ENCODE measurements around the gene KCNK2.

The KCNK2 gene

GRCh38 chr1:215140135-215140534 is 57.6 kb downstream of the KCNK2 start:
- Histone ChIP-seq H2BK12ac (ENCODE audit: low read length) (no peak overlapping the region), H2AFZ (ENCODE audit: insufficient read depth, low read length, poor library complexity) (no peak overlapping the region), H3K4me1 (ENCODE audit: control insufficient read depth in 1 of 2, insufficient read depth in 2 of 2, low read length in 2 of 2) (no peaks in the 10 kb centered on the region), H2AK5ac (ENCODE audit: low read length) (no peak overlapping the region), H3K14ac (ENCODE audit: low read length) (no peak overlapping the region), H3K27me3 (ENCODE audit: insufficient read depth, low read length) (no peaks in the 10 kb centered on the region), H4K8ac (ENCODE audit: low read depth, low read length) (no peak overlapping the region), H3K27ac (ENCODE audit: low read depth, low read length) (no peak overlapping the region), H3K9ac (ENCODE audit: low read length) (no peak overlapping the region), H3K18ac (ENCODE audit: low read length) (no peak overlapping the region), H3K4me2 (ENCODE audit: low read length) (no peak overlapping the region), H3K9me3 (ENCODE audit: insufficient read depth, low read depth, low read length) (no peaks in the 10 kb centered on the region), H4K91ac (ENCODE audit: low read depth, low read length) (no peak overlapping the region), H4K12ac (ENCODE audit: low read depth, low read length) (no peak overlapping the region), H3K79me1 (ENCODE audit: low read length) (no peaks in the 10 kb centered on the region), H3K4me3 (ENCODE audit: low read depth, low read length) (no peak overlapping the region), H2BK5ac (ENCODE audit: low read depth, low read length, poor library complexity) (no peak overlapping the region), H3K36me3 (ENCODE audit: control insufficient read depth in 1 of 2, insufficient read depth in 2 of 2, low read length in 2 of 2) (no peaks in the 10 kb centered on the region), H2BK120ac (ENCODE audit: insufficient read depth, low read length, poor library complexity) (no peak overlapping the region), H3K4ac (ENCODE audit: low read depth, low read length) (no peak overlapping the region), H3K23ac (ENCODE audit: low read length) (peak overlapping the region; percentile 13), H3K79me2 (ENCODE audit: control insufficient read depth, insufficient read depth, low read length, poor library complexity) (no peaks in the 10 kb centered on the region)
- whole genome bisulfite sequencing (ENCODE audit: extremely low coverage, insufficient coverage, insufficient read length): no CpG with 5 or more reads among the region's 1 CpG
- DNase-seq: no peak

GRCh38 chr1:215141460-215141859 is 58.9 kb downstream of the KCNK2 start:
- DNase-seq: no peak
- Histone ChIP-seq H2BK120ac (ENCODE audit: insufficient read depth, low read length, poor library complexity) (no peak overlapping the region), H3K4me3 (ENCODE audit: low read depth, low read length) (no peak overlapping the region), H3K27me3 (ENCODE audit: insufficient read depth, low read length) (no peaks in the 10 kb centered on the region), H3K14ac (ENCODE audit: low read length) (no peak overlapping the region), H3K79me2 (ENCODE audit: control insufficient read depth, insufficient read depth, low read length, poor library complexity) (no peaks in the 10 kb centered on the region), H3K23ac (ENCODE audit: low read length) (no peak overlapping the region), H3K27ac (ENCODE audit: low read depth, low read length) (no peak overlapping the region), H3K36me3 (ENCODE audit: control insufficient read depth in 1 of 2, insufficient read depth in 2 of 2, low read length in 2 of 2) (no peaks in the 10 kb centered on the region), H2AFZ (ENCODE audit: insufficient read depth, low read length, poor library complexity) (no peak overlapping the region), H2AK5ac (ENCODE audit: low read length) (no peak overlapping the region), H3K4me1 (ENCODE audit: control insufficient read depth in 1 of 2, insufficient read depth in 2 of 2, low read length in 2 of 2) (no peaks in the 10 kb centered on the region), H3K4ac (ENCODE audit: low read depth, low read length) (no peak overlapping the region), H4K91ac (ENCODE audit: low read depth, low read length) (no peak overlapping the region), H3K18ac (ENCODE audit: low read length) (no peak overlapping the region), H2BK5ac (ENCODE audit: low read depth, low read length, poor library complexity) (no peak overlapping the region), H3K79me1 (ENCODE audit: low read length) (no peaks in the 10 kb centered on the region), H3K9me3 (ENCODE audit: insufficient read depth, low read depth, low read length) (no peaks in the 10 kb centered on the region), H3K4me2 (ENCODE audit: low read length) (no peak overlapping the region), H2BK12ac (ENCODE audit: low read length) (no peak overlapping the region), H3K9ac (ENCODE audit: low read length) (no peak overlapping the region), H4K8ac (ENCODE audit: low read depth, low read length) (no peak overlapping the region), H4K12ac (ENCODE audit: low read depth, low read length) (no peak overlapping the region)
- no CpG with 5 or more reads among the region's 3 CpGs for WGBS (ENCODE audit: extremely low coverage, insufficient coverage, insufficient read length)

GRCh38 chr1:215143497-215143896 is 61.0 kb downstream of the KCNK2 start:
- no CpG with 5 or more reads among the region's 2 CpGs for WGBS (ENCODE audit: extremely low coverage, insufficient coverage, insufficient read length)
- Histone ChIP-seq H3K79me1 (ENCODE audit: low read length) (no peaks in the 10 kb centered on the region), H4K12ac (ENCODE audit: low read depth, low read length) (no peak overlapping the region), H3K27ac (ENCODE audit: low read depth, low read length) (no peak overlapping the region), H3K4me3 (ENCODE audit: low read depth, low read length) (no peak overlapping the region), H3K4me2 (ENCODE audit: low read length) (no peak overlapping the region), H3K4me1 (ENCODE audit: control insufficient read depth in 1 of 2, insufficient read depth in 2 of 2, low read length in 2 of 2) (no peaks in the 10 kb centered on the region), H3K9me3 (ENCODE audit: insufficient read depth, low read depth, low read length) (no peaks in the 10 kb centered on the region), H3K27me3 (ENCODE audit: insufficient read depth, low read length) (no peaks in the 10 kb centered on the region), H3K4ac (ENCODE audit: low read depth, low read length) (no peak overlapping the region), H2AK5ac (ENCODE audit: low read length) (no peak overlapping the region), H2BK120ac (ENCODE audit: insufficient read depth, low read length, poor library complexity) (no peak overlapping the region), H4K91ac (ENCODE audit: low read depth, low read length) (no peak overlapping the region), H4K8ac (ENCODE audit: low read depth, low read length) (no peak overlapping the region), H3K79me2 (ENCODE audit: control insufficient read depth, insufficient read depth, low read length, poor library complexity) (no peaks in the 10 kb centered on the region), H3K18ac (ENCODE audit: low read length) (no peak overlapping the region), H2BK12ac (ENCODE audit: low read length) (no peak overlapping the region), H3K14ac (ENCODE audit: low read length) (no peak overlapping the region), H2BK5ac (ENCODE audit: low read depth, low read length, poor library complexity) (no peak overlapping the region), H3K36me3 (ENCODE audit: control insufficient read depth in 1 of 2, insufficient read depth in 2 of 2, low read length in 2 of 2) (no peaks in the 10 kb centered on the region), H2AFZ (ENCODE audit: insufficient read depth, low read length, poor library complexity) (no peak overlapping the region), H3K9ac (ENCODE audit: low read length) (no peak overlapping the region), H3K23ac (ENCODE audit: low read length) (no peak overlapping the region)
- no peak for DNase-seq

- Histone ChIP-seq H3K4me1 (ENCODE audit: control insufficient read depth in 1 of 2, insufficient read depth in 2 of 2, low read length in 2 of 2) (no peaks in the 10 kb centered on the region), H2AFZ (ENCODE audit: insufficient read depth, low read length, poor library complexity) (no peak overlapping the region), H3K9ac (ENCODE audit: low read length) (no peak overlapping the region), H4K91ac (ENCODE audit: low read depth, low read length) (no peak overlapping the region), H3K14ac (ENCODE audit: low read length) (no peak overlapping the region), H4K8ac (ENCODE audit: low read depth, low read length) (no peak overlapping the region), H3K36me3 (ENCODE audit: control insufficient read depth in 1 of 2, insufficient read depth in 2 of 2, low read length in 2 of 2) (no peaks in the 10 kb centered on the region), H3K18ac (ENCODE audit: low read length) (no peak overlapping the region), H3K27me3 (ENCODE audit: insufficient read depth, low read length) (no peaks in the 10 kb centered on the region), H2AK5ac (ENCODE audit: low read length) (no peak overlapping the region), H3K4me2 (ENCODE audit: low read length) (no peak overlapping the region), H3K4me3 (ENCODE audit: low read depth, low read length) (no peak overlapping the region), H3K79me2 (ENCODE audit: control insufficient read depth, insufficient read depth, low read length, poor library complexity) (no peaks in the 10 kb centered on the region), H3K79me1 (ENCODE audit: low read length) (no peaks in the 10 kb centered on the region), H2BK12ac (ENCODE audit: low read length) (no peak overlapping the region), H3K9me3 (ENCODE audit: insufficient read depth, low read depth, low read length) (no peaks in the 10 kb centered on the region), H3K27ac (ENCODE audit: low read depth, low read length) (no peak overlapping the region), H3K23ac (ENCODE audit: low read length) (no peak overlapping the region), H2BK5ac (ENCODE audit: low read depth, low read length, poor library complexity) (no peak overlapping the region), H3K4ac (ENCODE audit: low read depth, low read length) (no peak overlapping the region), H4K12ac (ENCODE audit: low read depth, low read length) (no peak overlapping the region), H2BK120ac (ENCODE audit: insufficient read depth, low read length, poor library complexity) (no peak overlapping the region)
- no CpG with 5 or more reads among the region's 8 CpGs for WGBS (ENCODE audit: extremely low coverage, insufficient coverage, insufficient read length)
- DNase-seq: peak; percentile 5 to 54
Measured at GRCh38 chr1:215146240-215146975, 63.9 kb downstream of the KCNK2 start.

Data from trophoblast cell (in vitro differentiated cells and primary cell).